CD4-positive, alpha-beta T cell (primary cell): ENCODE data around the gene KRIT1. TPM values are rescaled to one million over a fixed set of nuclear protein-coding genes. Genes with fewer than 3 reads are reported as not detected.

ENCODE experiments used
- ATAC-seq: fragments of 200-7000 bp; cut with Tn5 transposase; one replicate; pipeline ENCODE4 v1.10.0; 2022; ENCODE audit warnings: mild to moderate bottlenecking; ENCODE audit not compliant: poor library complexity
- CTCF ChIA-PET: fragments of 350-600 bp; sonication (Branson Sonifier 250); formaldehyde crosslinking; loops from one replicate; lab custom pipeline; 2021; ENCODE audit warnings: antibody characterized with exemption, inconsistent platforms; lab: Charles Lee
- POLR2A ChIA-PET: fragments of 350-600 bp; sonication (Branson Sonifier 250); formaldehyde crosslinking; loops from one replicate; lab custom pipeline; 2021; ENCODE audit warnings: antibody characterized with exemption, inconsistent platforms; lab: Charles Lee
- DNase-seq, 14 experiments: peaks; one replicate each; pipeline ENCODE4 v3.0.0-alpha.2; 2013 to 2020; ENCODE audit warnings: mixed read lengths in 2 of 14
- H3K27ac ChIP-seq, 2 donors: one replicate each; pipeline versions ENCODE4 v1.5.1 to v1.7.0; 2013; ENCODE audit warnings: low read length in 2 of 2, low read depth in 1 of 2, mild to moderate bottlenecking in 1 of 2
- H3K27me3 ChIP-seq, 2 experiments: 1 replicate in 1 of 2; 2 replicates in 1 of 2; pipeline versions ENCODE4 v1.6.1 to v1.7.0; 2013; ENCODE audit warnings: low read length in 2 of 2, control low read depth in 1 of 2, mild to moderate bottlenecking in 1 of 2, moderate library complexity in 1 of 2; ENCODE audit not compliant: insufficient read depth in 2 of 2, control insufficient read depth in 1 of 2
- H3K36me3 ChIP-seq: one replicate; pipeline ENCODE4 v1.6.1; 2013; ENCODE audit warnings: low read length, control low read depth; ENCODE audit not compliant: insufficient read depth
- H3K4me1 ChIP-seq: one replicate; pipeline ENCODE4 v1.6.1; 2013; ENCODE audit warnings: low read length, control low read depth; ENCODE audit not compliant: insufficient read depth
- H3K4me3 ChIP-seq: one replicate; pipeline ENCODE4 v1.5.1; 2013; ENCODE audit warnings: mild to moderate bottlenecking, low read length, moderate library complexity
- H3K9me3 ChIP-seq, 2 experiments: 1 replicate in 1 of 2; 2 replicates in 1 of 2; pipeline versions ENCODE4 v1.6.1 to v1.7.0; 2013; ENCODE audit warnings: low read length in 2 of 2, mild to moderate bottlenecking in 2 of 2, control low read depth in 1 of 2, moderate library complexity in 1 of 2; ENCODE audit not compliant: control insufficient read depth in 1 of 2, insufficient read depth in 1 of 2
- H3K27ac Mint-ChIP-seq: one replicate; pipeline ENCODE4 v1.8.0; 2020; ENCODE audit warnings: mixed read lengths
- H3K27me3 Mint-ChIP-seq: one replicate; pipeline ENCODE4 v1.8.0; 2021; ENCODE audit warnings: mixed read lengths
- H3K36me3 Mint-ChIP-seq: one replicate; pipeline ENCODE4 v1.8.0; 2021; ENCODE audit warnings: low read depth, mixed read lengths
- H3K4me1 Mint-ChIP-seq: one replicate; pipeline ENCODE4 v1.8.0; 2021; ENCODE audit warnings: low read depth, mixed read lengths
- H3K4me3 Mint-ChIP-seq: one replicate; pipeline ENCODE4 v1.8.0; 2020; ENCODE audit warnings: mild to moderate bottlenecking, mixed read lengths
- H3K9me3 Mint-ChIP-seq: one replicate; pipeline ENCODE4 v1.8.0; 2020; ENCODE audit warnings: mixed read lengths
- CTCF ChIP-seq: fragments of 200-600 bp; IDR thresholded peaks from one replicate; pipeline ENCODE4 v1.8.0; 2022; ENCODE audit warnings: antibody characterized with exemption, mild to moderate bottlenecking
- intact Hi-C, 2 experiments: fragments of 100-400 bp; cut with DNase I in 1 of 2; cut with micrococcal nuclease in 1 of 2; formaldehyde crosslinking; loops; one replicate each; pipeline versions ENCODE4 v1.15.1 to v1.9.0; 2023 to 2025; cut with DNase I, micrococcal nuclease
- total RNA-seq, 174 experiments: library from RNA in 2 of 174; stranded (reverse) in 2 of 174; gene quantifications; one replicate each; pipeline ENCODE4 v1.2.3 and lab custom pipeline; 2021 to 2026

The KRIT1 gene
- total RNA-seq, 2 experiments from 2014 or later: 28.6 to 28.7 TPM

- intact Hi-C loops: no loop called here
- H3K27ac Mint-ChIP-seq: no peak overlapping the region
- H3K4me1 ChIP-seq: no peaks in the 10 kb centered on the region
- CTCF ChIA-PET: interaction anchor here (0.6 kb wide), 1 partner anchor 133 kb away, joined by 3 read pairs; no protein-coding TSS in a partner anchor
- POLR2A ChIA-PET: interaction anchor here (2.6 kb wide), 1 partner anchor 47 kb away, joined by 7 read pairs; the partner anchor contains the start of genes ANKIB1 and KRIT1
- H3K27me3 Mint-ChIP-seq: no peaks in the 10 kb centered on the region
- H3K9me3 ChIP-seq: no peaks in the 10 kb centered on the region
- no peak overlapping the region for H3K27ac ChIP-seq
- no peak overlapping the region for H3K4me3 Mint-ChIP-seq
- peaks cover 12% of the 10 kb centered on the region for H3K36me3 ChIP-seq
- H3K9me3 Mint-ChIP-seq: no peaks in the 10 kb centered on the region
- ATAC-seq (no peak), DNase-seq (no peak)
- peaks cover 35% of the 10 kb centered on the region for H3K4me1 Mint-ChIP-seq
- H3K36me3 Mint-ChIP-seq: peaks cover 29% of the 10 kb centered on the region
- TF ChIP-seq CTCF: no peak
- no peaks in the 10 kb centered on the region for H3K27me3 ChIP-seq
- no peak overlapping the region for H3K4me3 ChIP-seq
Observed at GRCh38 chr7:92292981-92293380, 47.3 kb upstream of the KRIT1 start.

GRCh38 chr7:92289321-92289720 lies 43.6 kb upstream of the KRIT1 start:
- H3K27me3 Mint-ChIP-seq: no peaks in the 10 kb centered on the region
- ChIA-PET CTCF (interaction anchor here (1.5 kb wide), 1 partner anchor 13 kb away, joined by 5 read pairs; no protein-coding TSS in a partner anchor), POLR2A (no interaction called here)
- TF ChIP-seq CTCF: no peak
- Histone ChIP-seq H3K27ac (no peak overlapping the region), H3K27me3 (no peaks in the 10 kb centered on the region), H3K36me3 (no peaks in the 10 kb centered on the region), H3K4me3 (no peak overlapping the region), H3K4me1 (no peaks in the 10 kb centered on the region), H3K9me3 (no peaks in the 10 kb centered on the region)
- H3K36me3 Mint-ChIP-seq: no peaks in the 10 kb centered on the region
- no peaks in the 10 kb centered on the region for H3K9me3 Mint-ChIP-seq
- no peak overlapping the region for H3K4me3 Mint-ChIP-seq
- no peak for ATAC-seq
- intact Hi-C loops: no loop called here
- DNase-seq: no peak
- no peak overlapping the region for H3K27ac Mint-ChIP-seq
- H3K4me1 Mint-ChIP-seq: peaks cover 46% of the 10 kb centered on the region

GRCh38 chr7:92282930-92283329 lies 37.2 kb upstream of the KRIT1 start:
- DNase-seq: no peak
- intact Hi-C loops: no loop called here
- H3K27me3 Mint-ChIP-seq: no peaks in the 10 kb centered on the region
- no peaks in the 10 kb centered on the region for H3K4me1 ChIP-seq
- peaks cover 45% of the 10 kb centered on the region for H3K36me3 Mint-ChIP-seq
- H3K36me3 ChIP-seq: no peaks in the 10 kb centered on the region
- no peak overlapping the region for H3K4me3 Mint-ChIP-seq
- H3K4me1 Mint-ChIP-seq: peaks cover 23% of the 10 kb centered on the region
- no peak for ATAC-seq
- TF ChIP-seq CTCF: no peak
- no peak overlapping the region for H3K27ac ChIP-seq
- ChIA-PET POLR2A (no interaction called here), CTCF (no interaction called here)
- no peak overlapping the region for H3K4me3 ChIP-seq
- peaks cover 2% of the 10 kb centered on the region for H3K9me3 Mint-ChIP-seq
- no peak overlapping the region for H3K27ac Mint-ChIP-seq
- H3K27me3 ChIP-seq: no peaks in the 10 kb centered on the region
- no peaks in the 10 kb centered on the region for H3K9me3 ChIP-seq
